ENCODE data around the gene PRKN. TPM values are rescaled to one million over a fixed set of nuclear protein-coding genes. Genes with fewer than 3 reads are reported as not detected.

Gene PRKN
- total RNA-seq, 4 donors from 2014 or later: 5.5 to 17.9 (median 6.8) TPM

- DNase-seq (ENCODE audit: low spot score in 2 of 2): no peak
- WGBS, 2 donors: 61 to 78% methylated on average over 4 of the region's 4 CpGs
- H3K36me3 ChIP-seq: no peaks in the 10 kb centered on the region
- H3K4me3 ChIP-seq: no peak overlapping the region
- H3K4me1 ChIP-seq: peaks cover 0 to 8% (median 0%) of the 10 kb centered on the region in 4 donors
- no peaks in the 10 kb centered on the region for H3K9me3 ChIP-seq
- TF ChIP-seq, protein P1, sequence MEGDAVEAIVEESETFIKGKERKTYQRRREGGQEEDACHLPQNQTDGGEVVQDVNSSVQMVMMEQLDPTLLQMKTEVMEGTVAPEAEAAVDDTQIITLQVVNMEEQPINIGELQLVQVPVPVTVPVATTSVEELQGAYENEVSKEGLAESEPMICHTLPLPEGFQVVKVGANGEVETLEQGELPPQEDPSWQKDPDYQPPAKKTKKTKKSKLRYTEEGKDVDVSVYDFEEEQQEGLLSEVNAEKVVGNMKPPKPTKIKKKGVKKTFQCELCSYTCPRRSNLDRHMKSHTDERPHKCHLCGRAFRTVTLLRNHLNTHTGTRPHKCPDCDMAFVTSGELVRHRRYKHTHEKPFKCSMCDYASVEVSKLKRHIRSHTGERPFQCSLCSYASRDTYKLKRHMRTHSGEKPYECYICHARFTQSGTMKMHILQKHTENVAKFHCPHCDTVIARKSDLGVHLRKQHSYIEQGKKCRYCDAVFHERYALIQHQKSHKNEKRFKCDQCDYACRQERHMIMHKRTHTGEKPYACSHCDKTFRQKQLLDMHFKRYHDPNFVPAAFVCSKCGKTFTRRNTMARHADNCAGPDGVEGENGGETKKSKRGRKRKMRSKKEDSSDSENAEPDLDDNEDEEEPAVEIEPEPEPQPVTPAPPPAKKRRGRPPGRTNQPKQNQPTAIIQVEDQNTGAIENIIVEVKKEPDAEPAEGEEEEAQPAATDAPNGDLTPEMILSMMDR (IDR thresholded peaks at IDR 0.05): no peak
- H3K27ac ChIP-seq: no peak overlapping the region
- H3K27me3 ChIP-seq: no peaks in the 10 kb centered on the region
Measured at GRCh38 chr6:162612613-162613012, 115.0 kb downstream of the PRKN start.

GRCh38 chr6:162610351-162610750, 117.2 kb downstream of the PRKN start:
- no peak for DNase-seq (ENCODE audit: low spot score in 2 of 2)
- peaks cover 0 to 6% (median 0%) of the 10 kb centered on the region in 4 donors for H3K4me1 ChIP-seq
- no peak overlapping the region for H3K27ac ChIP-seq
- TF ChIP-seq, protein P1 (IDR thresholded peaks at IDR 0.05): no peak
- TF ChIP-seq EP300 (IDR thresholded peaks at IDR 0.05) (no peak), POLR2A (IDR thresholded peaks at IDR 0.05) (no peak)
- no peaks in the 10 kb centered on the region for H3K9me3 ChIP-seq
- H3K4me3 ChIP-seq: no peak overlapping the region
- no peaks in the 10 kb centered on the region for H3K27me3 ChIP-seq
- WGBS, 2 donors: 96% methylated on average over 5 of the region's 5 CpGs
- H3K36me3 ChIP-seq: peaks cover 0 to 6% (median 0%) of the 10 kb centered on the region in 3 donors

DNA sequence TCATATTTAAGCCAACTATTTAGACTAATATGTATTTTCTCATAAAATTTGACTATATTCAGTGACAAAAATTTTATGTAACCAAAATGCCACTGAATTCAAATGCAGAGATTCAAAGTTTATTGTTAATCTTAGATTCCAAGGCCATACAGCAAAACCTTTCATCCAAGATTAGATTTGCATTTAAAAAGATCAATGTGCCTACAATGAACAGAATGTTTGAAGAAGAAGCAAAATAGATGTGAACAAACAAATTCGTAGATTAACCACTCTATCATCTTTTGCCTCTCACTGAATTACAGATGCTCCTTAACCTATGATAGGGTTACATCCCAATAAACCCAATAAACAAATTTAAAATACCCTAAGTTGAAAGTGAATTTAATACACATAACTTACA, 121.7 kb downstream of the PRKN start:
- Histone ChIP-seq H3K4me3 (no peak overlapping the region), H3K9me3 (no peaks in the 10 kb centered on the region), H3K27ac (no peak overlapping the region), H3K4me1 (no peaks in the 10 kb centered on the region), H3K36me3 (peaks cover 0 to 6% (median 0%) of the 10 kb centered on the region in 3 donors), H3K27me3 (no peaks in the 10 kb centered on the region)
- TF ChIP-seq POLR2A (IDR thresholded peaks at IDR 0.05) (no peak), EP300 (IDR thresholded peaks at IDR 0.05) (no peak)
- no peak for DNase-seq (ENCODE audit: low spot score in 2 of 2)
- 69 to 73% methylated on average over 1 of the region's 1 CpG for WGBS, 2 donors

DNA sequence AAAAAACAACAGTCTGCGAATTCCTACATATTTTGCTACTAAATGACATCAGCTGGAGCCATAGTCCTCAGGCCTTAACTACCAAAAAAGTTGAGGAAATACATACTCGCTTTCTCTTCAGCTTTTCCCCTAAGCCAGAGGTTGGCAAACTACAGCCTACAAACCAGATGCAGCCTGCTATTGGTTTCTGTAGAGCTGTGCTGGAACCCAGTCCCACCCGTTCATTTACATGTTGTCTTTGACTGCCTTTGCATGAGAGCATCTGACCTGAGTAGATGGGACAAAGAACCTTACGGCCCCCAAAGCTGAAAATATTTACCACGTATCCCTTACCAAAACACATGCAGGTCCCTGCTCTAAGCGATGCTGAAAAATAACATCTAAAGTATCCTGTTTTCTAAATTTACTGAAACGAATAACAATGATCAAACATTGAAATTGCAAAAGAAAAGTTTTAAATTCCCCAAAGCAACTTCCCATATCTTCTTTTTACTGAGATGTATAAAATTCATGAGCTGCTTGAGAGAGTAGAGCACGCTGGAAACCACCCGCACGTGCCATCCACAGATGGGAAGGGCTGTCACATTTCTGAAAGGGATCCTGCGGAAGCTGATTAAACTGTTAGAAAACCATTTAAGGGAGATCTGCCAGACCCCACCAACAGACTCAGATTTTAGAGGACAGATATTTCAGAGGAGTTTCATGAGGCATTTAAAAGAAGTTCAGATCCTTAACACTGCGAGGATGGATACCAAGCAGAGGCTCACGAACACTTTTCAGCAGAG, 124.1 kb downstream of the PRKN start:
- Histone ChIP-seq H3K27me3 (no peaks in the 10 kb centered on the region), H3K4me3 (no peak overlapping the region), H3K36me3 (peaks cover 0 to 6% (median 0%) of the 10 kb centered on the region in 3 donors), H3K27ac (no peak overlapping the region), H3K9me3 (no peaks in the 10 kb centered on the region), H3K4me1 (no peaks in the 10 kb centered on the region)
- DNase-seq (ENCODE audit: low spot score in 2 of 2): no peak
- TF ChIP-seq, protein P1 (IDR thresholded peaks at IDR 0.05): no peak
- no peak for TF ChIP-seq POLR2A (IDR thresholded peaks at IDR 0.05)
- TF ChIP-seq EP300 (IDR thresholded peaks at IDR 0.05): no peak
- WGBS, 2 donors: 91 to 93% methylated on average over 13 of the region's 13 CpGs

DNA sequence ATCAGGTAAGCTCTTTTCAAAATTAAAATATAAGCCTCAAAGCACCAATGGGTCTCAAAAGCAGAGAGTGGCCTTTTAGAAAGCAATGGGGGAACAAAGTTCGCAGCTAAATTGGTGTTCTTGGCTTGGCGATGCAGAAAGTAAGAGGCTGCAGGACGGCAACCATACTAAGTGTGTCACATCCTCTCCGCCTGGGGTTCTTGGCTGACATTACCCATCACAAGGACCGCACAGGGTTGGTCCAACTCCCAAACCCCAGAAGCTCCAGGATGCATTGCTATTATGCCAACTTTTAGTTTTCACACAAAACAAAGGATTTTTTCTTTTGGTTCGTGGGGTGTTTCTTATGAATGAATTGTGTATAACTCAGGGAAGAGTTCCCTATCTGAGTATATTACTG, 124.8 kb downstream of the PRKN start:
- DNase-seq (ENCODE audit: low spot score in 2 of 2): no peak

More for the DNA sequence above, 124.8 kb downstream of the PRKN start:
- Histone ChIP-seq H3K27me3 (no peaks in the 10 kb centered on the region), H3K4me1 (no peaks in the 10 kb centered on the region), H3K27ac (no peak overlapping the region), H3K4me3 (no peak overlapping the region), H3K36me3 (peaks cover 0 to 6% (median 0%) of the 10 kb centered on the region in 3 donors), H3K9me3 (no peaks in the 10 kb centered on the region)
- TF ChIP-seq, protein P1 (IDR thresholded peaks at IDR 0.05): no peak
- 71 to 75% methylated on average over 6 of the region's 6 CpGs for WGBS, 2 donors

Data from tibial nerve (tissue), 4 donors.